IPS-11a (cell line): ENCODE measurements around the gene IKZF1.

Experiments used
- H3K4me3 ChIP-seq: one replicate; pipeline ENCODE4 v1.5.1; 2013; ENCODE audit warnings: low read depth, low read length, control low read depth

IKZF1 gene

GRCh38 chr7:50304129-50304910 is at the start of gene IKZF1:
Gene IKZF1 (plus strand): TSS chr7:50304716. CDS start chr7:50319062, 14,346 bp downstream.
- peak within 1 kb of the TSS; percentile 50 for H3K4me3 ChIP-seq

GRCh38 chr7:50261593-50261992 is 42.9 kb upstream of the IKZF1 start:
- H3K4me3 ChIP-seq: no peak overlapping the region

- no peak overlapping the region for H3K4me3 ChIP-seq
Measured at GRCh38 chr7:50262446-50262845, 42.1 kb upstream of the IKZF1 start.

- H3K4me3 ChIP-seq: no peak overlapping the region
Measured at GRCh38 chr7:50262916-50263690, 41.4 kb upstream of the IKZF1 start.

- H3K4me3 ChIP-seq: no peak overlapping the region
Measured at GRCh38 chr7:50264908-50265307, 39.6 kb upstream of the IKZF1 start.

- no peak overlapping the region for H3K4me3 ChIP-seq
Measured at GRCh38 chr7:50265968-50266634, 38.4 kb upstream of the IKZF1 start.

- no peak overlapping the region for H3K4me3 ChIP-seq
Measured at GRCh38 chr7:50266635-50267386, 37.7 kb upstream of the IKZF1 start.

- H3K4me3 ChIP-seq: no peak overlapping the region
Measured at GRCh38 chr7:50267525-50268041, 36.9 kb upstream of the IKZF1 start.

GRCh38 chr7:50268223-50268622 is 36.3 kb upstream of the IKZF1 start:
- no peak overlapping the region for H3K4me3 ChIP-seq

- H3K4me3 ChIP-seq: no peak overlapping the region
Measured at GRCh38 chr7:50268990-50269389, 35.5 kb upstream of the IKZF1 start.

- H3K4me3 ChIP-seq: no peak overlapping the region
Measured at GRCh38 chr7:50270531-50271018, 33.9 kb upstream of the IKZF1 start.

- H3K4me3 ChIP-seq: no peak overlapping the region
Measured at GRCh38 chr7:50272808-50273207, 31.7 kb upstream of the IKZF1 start.

- H3K4me3 ChIP-seq: no peak overlapping the region
Measured at GRCh38 chr7:50273301-50273700, 31.2 kb upstream of the IKZF1 start.

- no peak overlapping the region for H3K4me3 ChIP-seq
Measured at GRCh38 chr7:50273870-50274269, 30.6 kb upstream of the IKZF1 start.

- H3K4me3 ChIP-seq: no peak overlapping the region
Measured at GRCh38 chr7:50274361-50274760, 30.2 kb upstream of the IKZF1 start.

GRCh38 chr7:50275430-50275829 is 29.1 kb upstream of the IKZF1 start:
- H3K4me3 ChIP-seq: no peak overlapping the region

GRCh38 chr7:50276483-50276882 is 28.0 kb upstream of the IKZF1 start:
- no peak overlapping the region for H3K4me3 ChIP-seq

GRCh38 chr7:50278120-50278519 is 26.4 kb upstream of the IKZF1 start:
- H3K4me3 ChIP-seq: no peak overlapping the region

- H3K4me3 ChIP-seq: no peak overlapping the region
Measured at GRCh38 chr7:50281680-50282445, 22.7 kb upstream of the IKZF1 start.
